COLO829 (cell line): Measurements from ENCODE around the gene TNFAIP6.
"Not testable (repeated sequence)": the region's sequence is repeated elsewhere in the genome, so short reads cannot be mapped to it uniquely, and the experiment has no call there.

ENCODE experiments used
- DNase-seq: peaks from one replicate; pipeline ENCODE4 v3.0.0; 2012; ENCODE audit warnings: low spot score

TNFAIP6 gene

DNA sequence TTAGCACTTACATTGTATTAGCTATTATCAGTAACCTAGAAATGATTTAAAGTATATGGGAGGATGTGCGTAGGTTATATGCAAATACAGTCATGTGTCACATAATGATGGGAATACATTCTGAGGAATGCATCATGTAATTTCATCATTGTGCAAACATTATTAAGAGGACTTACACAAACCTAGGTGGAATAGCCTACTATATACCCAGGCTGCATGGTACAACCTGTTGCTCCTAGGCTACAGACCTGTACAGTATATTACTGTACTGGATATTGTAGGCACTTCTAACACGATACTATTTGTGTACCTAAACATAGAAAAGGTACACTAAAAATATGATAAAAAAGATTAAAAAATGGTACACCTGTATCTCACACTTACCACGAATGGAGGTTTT lies 60.3 kb downstream of the TNFAIP6 start:
- DNase-seq: no peak

DNA sequence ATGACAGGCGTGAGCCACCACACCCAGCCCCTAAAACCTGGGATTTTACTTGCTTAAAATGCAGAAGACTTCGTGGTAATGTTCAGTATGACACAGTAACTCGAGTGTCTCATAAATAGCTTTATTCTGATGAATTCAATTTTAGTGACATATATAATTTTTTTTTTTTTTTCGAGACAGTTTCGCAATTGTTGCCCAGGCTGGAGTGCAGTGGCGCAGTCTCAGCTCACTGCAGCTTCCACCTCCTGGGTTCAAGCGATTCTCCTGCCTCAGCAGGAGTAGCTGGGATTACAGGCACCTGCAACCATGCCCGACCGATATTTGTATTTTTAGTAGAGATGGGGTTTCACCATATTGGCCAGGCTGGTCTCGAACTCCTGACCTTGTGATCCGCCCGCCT lies 64.3 kb downstream of the TNFAIP6 start:
- DNase-seq: not testable (repeated sequence)

DNA sequence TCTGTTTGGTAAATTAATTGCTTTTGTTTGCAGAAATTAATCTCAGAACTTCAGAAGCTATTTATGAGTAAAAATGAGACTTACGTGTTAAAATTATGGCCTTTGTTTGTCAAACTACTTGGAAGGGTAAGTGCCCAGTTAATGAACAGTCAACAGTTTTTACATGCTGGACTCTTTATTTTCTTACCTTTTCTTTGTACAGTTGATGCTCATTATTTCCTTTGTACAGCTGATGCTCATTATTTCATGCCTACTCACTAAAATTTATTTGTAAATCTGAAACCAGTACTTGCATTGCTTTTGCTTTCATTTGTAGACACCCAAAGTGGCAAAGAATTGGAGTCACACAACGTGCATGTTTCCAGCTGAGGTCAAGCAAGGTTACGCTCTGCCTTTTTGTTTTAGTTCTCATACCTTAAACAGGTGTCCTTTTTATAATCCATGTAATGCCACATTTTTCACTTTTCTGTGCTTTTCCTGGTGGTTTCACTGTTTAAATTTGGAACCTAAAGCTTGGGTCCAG lies 65.6 kb downstream of the TNFAIP6 start:
- no peak for DNase-seq

DNA sequence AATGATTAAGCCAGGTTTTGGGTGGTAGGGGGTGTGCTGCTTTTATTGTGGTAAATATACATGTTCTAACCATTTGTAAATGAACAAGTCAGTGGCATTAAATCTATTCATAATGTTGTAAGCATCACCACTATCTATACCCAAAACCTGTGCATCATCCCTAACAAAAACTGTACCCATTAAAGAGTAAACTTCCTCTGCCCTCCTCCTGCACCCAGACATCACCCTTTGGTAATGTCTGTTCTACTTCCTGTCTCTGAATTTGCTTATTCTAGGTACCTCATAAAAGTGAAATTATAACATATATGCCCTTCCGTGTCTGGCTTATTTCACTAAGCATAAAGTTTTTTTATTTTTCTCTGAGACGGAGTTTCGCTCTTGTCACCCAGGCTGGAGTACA lies 66.4 kb downstream of the TNFAIP6 start:
- DNase-seq: no peak
